ENCODE measurements around the gene CAB39.

CAB39 gene

GRCh38 chr2:230829959-230830358 lies 117.3 kb downstream of the CAB39 start:
- H3K4me1 ChIP-seq (ENCODE audit: insufficient read depth, low read length), result no peaks in the 10 kb centered on the region
- no peak for ATAC-seq (ENCODE audit: insufficient read depth, low read depth)
- H3K9ac ChIP-seq (ENCODE audit: low read depth, low read length), result no peak overlapping the region
- TF ChIP-seq CTCF (IDR thresholded peaks at IDR 0.05; ENCODE audit: borderline replicate concordance, extremely low read depth, low read length, poor library complexity, severe bottlenecking) (no peak), EZH2 (IDR thresholded peaks at IDR 0.05; ENCODE audit: borderline replicate concordance, low read depth, low read length, severe bottlenecking) (no peak)
- no peaks in the 10 kb centered on the region for H3K9me3 ChIP-seq (ENCODE audit: insufficient read depth, low read length, severe bottlenecking)
- DNase-seq, result no peak
- no peaks in the 10 kb centered on the region for H4K20me1 ChIP-seq (ENCODE audit: insufficient read depth, low read length)
- H2AFZ ChIP-seq (ENCODE audit: low read depth, low read length), result no peak overlapping the region
- H3K27ac ChIP-seq (ENCODE audit: low read length), result no peak overlapping the region
- peaks cover 3% of the 10 kb centered on the region for H3K27me3 ChIP-seq (ENCODE audit: insufficient read depth, low read length, poor library complexity)
- no peaks in the 10 kb centered on the region for H3K79me2 ChIP-seq (ENCODE audit: insufficient read depth, low read length)
- no peak overlapping the region for H3K4me3 ChIP-seq (ENCODE audit: low read depth in 1 of 2, low read length in 2 of 2)
- H3K4me2 ChIP-seq (ENCODE audit: insufficient read depth, low read length), result no peak overlapping the region
- H3K36me3 ChIP-seq (ENCODE audit: insufficient read depth, low read length), result no peaks in the 10 kb centered on the region

GRCh38 chr2:230830428-230830827 lies 117.8 kb downstream of the CAB39 start:
- Histone ChIP-seq H3K4me1 (ENCODE audit: insufficient read depth, low read length) (no peaks in the 10 kb centered on the region), H4K20me1 (ENCODE audit: insufficient read depth, low read length) (no peaks in the 10 kb centered on the region), H3K27ac (ENCODE audit: low read length) (no peak overlapping the region), H3K9ac (ENCODE audit: low read depth, low read length) (no peak overlapping the region), H3K4me2 (ENCODE audit: insufficient read depth, low read length) (no peak overlapping the region), H3K79me2 (ENCODE audit: insufficient read depth, low read length) (no peaks in the 10 kb centered on the region), H3K9me3 (ENCODE audit: insufficient read depth, low read length, severe bottlenecking) (no peaks in the 10 kb centered on the region), H3K4me3 (ENCODE audit: low read depth in 1 of 2, low read length in 2 of 2) (no peak overlapping the region), H2AFZ (ENCODE audit: low read depth, low read length) (no peak overlapping the region), H3K27me3 (ENCODE audit: insufficient read depth, low read length, poor library complexity) (peaks cover 3% of the 10 kb centered on the region), H3K36me3 (ENCODE audit: insufficient read depth, low read length) (no peaks in the 10 kb centered on the region)
- ATAC-seq (ENCODE audit: insufficient read depth, low read depth) (no peak), DNase-seq (no peak)
- TF ChIP-seq EZH2 (IDR thresholded peaks at IDR 0.05; ENCODE audit: borderline replicate concordance, low read depth, low read length, severe bottlenecking) (no peak), CTCF (IDR thresholded peaks at IDR 0.05; ENCODE audit: borderline replicate concordance, extremely low read depth, low read length, poor library complexity, severe bottlenecking) (no peak)

GRCh38 chr2:230840301-230840700 lies 127.7 kb downstream of the CAB39 start:
- TF ChIP-seq CTCF (IDR thresholded peaks at IDR 0.05; ENCODE audit: borderline replicate concordance, extremely low read depth, low read length, poor library complexity, severe bottlenecking) (no peak), EZH2 (IDR thresholded peaks at IDR 0.05; ENCODE audit: borderline replicate concordance, low read depth, low read length, severe bottlenecking) (no peak)
- no peak overlapping the region for H3K4me2 ChIP-seq (ENCODE audit: insufficient read depth, low read length)
- H3K9ac ChIP-seq (ENCODE audit: low read depth, low read length), result no peak overlapping the region
- no peak overlapping the region for H3K4me3 ChIP-seq (ENCODE audit: low read depth in 1 of 2, low read length in 2 of 2)
- H2AFZ ChIP-seq (ENCODE audit: low read depth, low read length), result no peak overlapping the region
- H3K36me3 ChIP-seq (ENCODE audit: insufficient read depth, low read length), result no peaks in the 10 kb centered on the region
- no peaks in the 10 kb centered on the region for H3K9me3 ChIP-seq (ENCODE audit: insufficient read depth, low read length, severe bottlenecking)
- H3K27me3 ChIP-seq (ENCODE audit: insufficient read depth, low read length, poor library complexity), result peaks cover 3% of the 10 kb centered on the region
- H3K4me1 ChIP-seq (ENCODE audit: insufficient read depth, low read length), result no peaks in the 10 kb centered on the region
- H3K27ac ChIP-seq (ENCODE audit: low read length), result no peak overlapping the region
- H4K20me1 ChIP-seq (ENCODE audit: insufficient read depth, low read length), result no peaks in the 10 kb centered on the region
- ATAC-seq (ENCODE audit: insufficient read depth, low read depth) (no peak), DNase-seq (no peak)
- no peaks in the 10 kb centered on the region for H3K79me2 ChIP-seq (ENCODE audit: insufficient read depth, low read length)

GRCh38 chr2:230842473-230842872 lies 129.8 kb downstream of the CAB39 start:
- Histone ChIP-seq H3K4me1 (ENCODE audit: insufficient read depth, low read length) (no peaks in the 10 kb centered on the region), H3K27ac (ENCODE audit: low read length) (no peak overlapping the region)
- TF ChIP-seq CTCF (IDR thresholded peaks at IDR 0.05; ENCODE audit: borderline replicate concordance, extremely low read depth, low read length, poor library complexity, severe bottlenecking), result no peak

More at GRCh38 chr2:230842473-230842872, 129.8 kb downstream of the CAB39 start:
- H3K4me3 ChIP-seq (ENCODE audit: low read depth in 1 of 2, low read length in 2 of 2), result no peak overlapping the region
- no peak overlapping the region for H3K9ac ChIP-seq (ENCODE audit: low read depth, low read length)
- H3K36me3 ChIP-seq (ENCODE audit: insufficient read depth, low read length), result no peaks in the 10 kb centered on the region
- H3K4me2 ChIP-seq (ENCODE audit: insufficient read depth, low read length), result no peak overlapping the region
- no peaks in the 10 kb centered on the region for H3K9me3 ChIP-seq (ENCODE audit: insufficient read depth, low read length, severe bottlenecking)
- no peak overlapping the region for H2AFZ ChIP-seq (ENCODE audit: low read depth, low read length)
- ATAC-seq (ENCODE audit: insufficient read depth, low read depth) (no peak), DNase-seq (no peak)
- no peaks in the 10 kb centered on the region for H4K20me1 ChIP-seq (ENCODE audit: insufficient read depth, low read length)
- H3K27me3 ChIP-seq (ENCODE audit: insufficient read depth, low read length, poor library complexity), result peaks cover 3% of the 10 kb centered on the region
- H3K79me2 ChIP-seq (ENCODE audit: insufficient read depth, low read length), result no peaks in the 10 kb centered on the region
